IMR-90 (cell line): ENCODE results near the gene EHBP1L1. TPM values are rescaled to one million over a fixed set of nuclear protein-coding genes. Genes with fewer than 3 reads are reported as not detected.
A peak's percentile ranks its signal among the peaks of the same experiment; 100 is the strongest.

Source experiments
- ATAC-seq: fragments of 200-7000 bp; cut with Tn5 transposase; 2 replicates; pipeline ENCODE4 v1.9.1; 2020; ENCODE audit warnings: low read depth, mild to moderate bottlenecking, moderate library complexity
- BruUV-seq: library from RNA; stranded (reverse); fragments of 400-500 nt; replicated peaks from 2 replicates; lab custom pipeline; 2021; lab: Mats Ljungman, UMichigan
- CTCF ChIA-PET: fragments of 300-600 bp; formaldehyde crosslinking; extraction: SDS; loops from one replicate; lab custom pipeline; 2021; ENCODE audit warnings: antibody characterized with exemption; lab: Yijun Ruan, JAX
- POLR2A ChIA-PET: fragments of 300-600 bp; sonication (Branson Sonifier 250); formaldehyde crosslinking; loops from one replicate; lab custom pipeline; 2022; ENCODE audit warnings: antibody characterized with exemption; ENCODE audit not compliant: unreplicated experiment; lab: Charles Lee
- DNase-seq: peaks from one replicate; pipeline ENCODE4 v3.0.0; 2013
- H2AFZ ChIP-seq: replicated peaks from 2 replicates; pipeline ENCODE3; 2013; ENCODE audit warnings: low read length, mild to moderate bottlenecking; ENCODE audit not compliant: poor library complexity
- H2AK5ac ChIP-seq: 2 replicates; pipeline ENCODE4 v1.6.1; 2013; ENCODE audit warnings: low read depth, low read length, inconsistent platforms
- H2AK9ac ChIP-seq: replicated peaks from 2 replicates; pipeline ENCODE3; 2013; ENCODE audit warnings: mild to moderate bottlenecking, low read depth, low read length, moderate library complexity; ENCODE audit not compliant: poor library complexity
- H2BK120ac ChIP-seq: 2 replicates; pipeline ENCODE4 v1.6.1; 2013; ENCODE audit warnings: low read depth, low read length, inconsistent platforms
- H2BK15ac ChIP-seq: 3 replicates; pipeline ENCODE4 v1.6.1; 2013; ENCODE audit warnings: low read depth, low read length, inconsistent platforms
- H2BK20ac ChIP-seq: 2 replicates; pipeline ENCODE4 v1.6.1; 2013; ENCODE audit warnings: low read depth, mild to moderate bottlenecking, inconsistent platforms, low read length, moderate library complexity
- H2BK5ac ChIP-seq: 2 replicates; pipeline ENCODE4 v1.6.1; 2013; ENCODE audit warnings: mild to moderate bottlenecking, low read depth, low read length, inconsistent platforms; ENCODE audit not compliant: poor library complexity, severe bottlenecking
- H3K14ac ChIP-seq: replicated peaks from 2 replicates; pipeline ENCODE4 v1.6.1; 2013; ENCODE audit warnings: low read depth, low read length, inconsistent platforms
- H3K18ac ChIP-seq: 2 replicates; pipeline ENCODE4 v1.6.1; 2013; ENCODE audit warnings: low read depth, low read length, control low read depth
- H3K23ac ChIP-seq: 2 replicates; pipeline ENCODE4 v1.6.1; 2013; ENCODE audit warnings: low read depth, low read length, inconsistent platforms
- H3K27ac ChIP-seq: 2 replicates; pipeline ENCODE4 v1.5.1; 2013; ENCODE audit warnings: mild to moderate bottlenecking, control low read depth, low read length; ENCODE audit not compliant: insufficient read depth
- H3K27me3 ChIP-seq: 2 replicates; pipeline ENCODE4 v1.6.1; 2013; ENCODE audit warnings: low read length; ENCODE audit not compliant: control insufficient read depth, insufficient read depth
- H3K36me3 ChIP-seq: 2 replicates; pipeline ENCODE4 v1.6.1; 2013; ENCODE audit warnings: low read length, mixed read lengths; ENCODE audit not compliant: control insufficient read depth, insufficient read depth
- H3K4ac ChIP-seq: 2 replicates; pipeline ENCODE4 v1.6.1; 2013; ENCODE audit warnings: low read depth, low read length, inconsistent platforms
- H3K4me1 ChIP-seq: 2 replicates; pipeline ENCODE4 v1.6.1; 2013; ENCODE audit warnings: low read length, mixed read lengths; ENCODE audit not compliant: control insufficient read depth, insufficient read depth
- H3K4me2 ChIP-seq: 2 replicates; pipeline ENCODE4 v1.6.1; 2013; ENCODE audit warnings: low read depth, mild to moderate bottlenecking, control low read depth, low read length, moderate library complexity
- H3K4me3 ChIP-seq: 2 replicates; pipeline ENCODE4 v1.5.1; 2013; ENCODE audit warnings: low read depth, mild to moderate bottlenecking, control low read depth, low read length, moderate library complexity; ENCODE audit not compliant: insufficient read depth
- H3K56ac ChIP-seq: 2 replicates; pipeline ENCODE4 v1.6.1; 2013; ENCODE audit warnings: low read length, inconsistent platforms; ENCODE audit not compliant: insufficient read depth; ENCODE audit errors: extremely low read depth
- H3K79me1 ChIP-seq, 2 experiments: 2 replicates each; pipeline ENCODE4 v1.6.1; 2013; ENCODE audit warnings: low read length in 2 of 2, inconsistent platforms in 1 of 2, low read depth in 1 of 2
- H3K9ac ChIP-seq: 2 replicates; pipeline ENCODE4 v1.6.1; 2013; ENCODE audit warnings: low read depth, low read length, control low read depth
- H3K9me1 ChIP-seq: 2 replicates; pipeline ENCODE4 v1.6.1; 2013; ENCODE audit warnings: low read length, inconsistent platforms; ENCODE audit not compliant: insufficient read depth
- H3K9me3 ChIP-seq: 2 replicates; pipeline ENCODE4 v1.6.1; 2013; ENCODE audit warnings: low read length; ENCODE audit not compliant: control insufficient read depth, insufficient read depth
- H4K20me1 ChIP-seq: 2 replicates; pipeline ENCODE4 v1.6.1; 2013; ENCODE audit warnings: low read length, inconsistent platforms; ENCODE audit not compliant: insufficient read depth
- H4K5ac ChIP-seq: 2 replicates; pipeline ENCODE4 v1.6.1; 2013; ENCODE audit warnings: mild to moderate bottlenecking, low read depth, low read length, control low read depth
- H4K8ac ChIP-seq, 2 experiments: 2 replicates each; pipeline ENCODE4 v1.6.1; 2013; ENCODE audit warnings: low read depth in 2 of 2, low read length in 2 of 2, control low read depth in 1 of 2, inconsistent platforms in 1 of 2
- H4K91ac ChIP-seq: 2 replicates; pipeline ENCODE4 v1.6.1; 2013; ENCODE audit warnings: low read depth, low read length, inconsistent platforms; ENCODE audit not compliant: insufficient read depth
- WGBS, 2 experiments: methylation state at CpG; one replicate each; pipeline versions ENCODE4 v1.1.5 to v1.1.7; 2013; ENCODE audit warnings: missing lambda C conversion rate in 2 of 2; ENCODE audit not compliant: insufficient read length in 1 of 2; ENCODE audit errors: extremely low coverage in 2 of 2; 5-methylcytosine and 5-hydroxymethylcytosine counted together
- dilution Hi-C: fragments of 300-500 bp; cut with HindIII; formaldehyde crosslinking; loops from one replicate; pipeline ENCODE4 v1.14.3; 2018; ENCODE audit warnings: low sequenced_read_pairs; ENCODE audit not compliant: unreplicated experiment
- in situ Hi-C: fragments of 300-500 bp; cut with MboI; formaldehyde crosslinking; loops from 3 replicates; pipeline ENCODE4 v1.14.3; 2019; ENCODE audit warnings: low sequenced_read_pairs, inconsistent platforms, mixed read lengths
- intact Hi-C: fragments of 100-400 bp; cut with micrococcal nuclease; formaldehyde crosslinking; loops from 2 replicates; pipeline ENCODE4 v1.10.0; 2022
- polyA plus RNA-seq, 3 experiments: library from polyadenylated mRNA; depleted of rRNA; stranded (reverse); fragments of >200 nt; gene quantifications; 2 replicates each; pipeline ENCODE4 v1.2.3, GENCODE V29; 2012; ENCODE audit warnings: low replicate concordance in 1 of 3
- total RNA-seq: library from RNA; depleted of rRNA; stranded (reverse); fragments of >200 nt; gene quantifications from 2 replicates; pipeline ENCODE4 v1.2.3, GENCODE V29; 2012
- TF ChIP-seq, protein P1 (sequence below): conservative IDR thresholded peaks from 2 replicates; pipeline ENCODE4 v1.5.1; 2012; ENCODE audit warnings: mild to moderate bottlenecking, low read depth, low read length, improper control_type of control experiment

EHBP1L1 gene
- total and polyA plus RNA-seq, 2 of the 4 experiments (the other 2 are of a cell fraction) = 10.0 to 27.4 TPM

DNA sequence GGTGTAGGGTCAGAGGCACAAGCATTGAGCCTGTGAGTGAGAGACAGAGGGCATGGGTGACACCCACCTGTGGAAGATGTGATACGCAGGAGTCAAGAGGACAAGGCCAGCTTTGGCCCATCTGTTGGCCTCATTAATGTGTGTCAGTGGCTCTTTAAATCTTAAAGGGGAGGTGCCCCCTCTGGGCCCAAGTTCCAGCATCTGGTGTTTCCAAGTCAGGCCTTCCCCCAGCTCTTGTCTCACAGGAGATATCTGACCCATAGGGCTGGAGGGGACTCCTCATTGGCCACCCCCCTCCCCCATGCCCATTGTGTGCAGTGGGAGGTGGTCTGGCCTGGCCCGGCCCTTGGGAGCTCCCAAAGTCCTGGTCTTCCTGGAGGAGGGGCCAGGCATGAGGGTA, 10.8 kb downstream of the EHBP1L1 start:
- Histone ChIP-seq H3K4me2 (no peak overlapping the region), H4K91ac (no peak overlapping the region), H2BK5ac (no peak overlapping the region), H4K20me1 (0 out of 2 replicates have a peak, but pooled peaks cover 4% of the 10 kb centered on the region), H4K5ac (no peak overlapping the region), H3K56ac (no peak overlapping the region), H4K8ac (no peak overlapping the region), H3K4ac (no peak overlapping the region), H2AK9ac (no peak overlapping the region), H3K27me3 (no peaks in the 10 kb centered on the region), H2BK20ac (no peak overlapping the region), H3K18ac (no peak overlapping the region), H3K36me3 (peaks cover 36% of the 10 kb centered on the region), H3K79me1 (peaks cover 0 to 24% of the 10 kb centered on the region in 2 experiments; a peak in 1 of 4 replicates), H3K14ac (no peak overlapping the region), H2AFZ (no peak overlapping the region), H3K4me3 (no peak overlapping the region), H3K23ac (no peak overlapping the region), H3K9me3 (no peaks in the 10 kb centered on the region), H3K9me1 (no peaks in the 10 kb centered on the region), H3K27ac (no peak overlapping the region), H2BK15ac (no peak overlapping the region), H2BK120ac (no peak overlapping the region), H2AK5ac (0 out of 2 replicates have a peak overlapping the region, but pooled peaks have one; percentile 38), H3K4me1 (peaks cover 4% of the 10 kb centered on the region), H3K9ac (no peak overlapping the region; the same call in 1 of the 2 replicates)
- TF ChIP-seq, protein P1, sequence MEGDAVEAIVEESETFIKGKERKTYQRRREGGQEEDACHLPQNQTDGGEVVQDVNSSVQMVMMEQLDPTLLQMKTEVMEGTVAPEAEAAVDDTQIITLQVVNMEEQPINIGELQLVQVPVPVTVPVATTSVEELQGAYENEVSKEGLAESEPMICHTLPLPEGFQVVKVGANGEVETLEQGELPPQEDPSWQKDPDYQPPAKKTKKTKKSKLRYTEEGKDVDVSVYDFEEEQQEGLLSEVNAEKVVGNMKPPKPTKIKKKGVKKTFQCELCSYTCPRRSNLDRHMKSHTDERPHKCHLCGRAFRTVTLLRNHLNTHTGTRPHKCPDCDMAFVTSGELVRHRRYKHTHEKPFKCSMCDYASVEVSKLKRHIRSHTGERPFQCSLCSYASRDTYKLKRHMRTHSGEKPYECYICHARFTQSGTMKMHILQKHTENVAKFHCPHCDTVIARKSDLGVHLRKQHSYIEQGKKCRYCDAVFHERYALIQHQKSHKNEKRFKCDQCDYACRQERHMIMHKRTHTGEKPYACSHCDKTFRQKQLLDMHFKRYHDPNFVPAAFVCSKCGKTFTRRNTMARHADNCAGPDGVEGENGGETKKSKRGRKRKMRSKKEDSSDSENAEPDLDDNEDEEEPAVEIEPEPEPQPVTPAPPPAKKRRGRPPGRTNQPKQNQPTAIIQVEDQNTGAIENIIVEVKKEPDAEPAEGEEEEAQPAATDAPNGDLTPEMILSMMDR = no peak
- ATAC-seq (peak; percentile 52), DNase-seq (no peak)
- BruUV-seq = no TSS peak
- POLR2A ChIA-PET = no interaction called here
- no CpG with 5 or more reads among the region's 2 CpGs for WGBS, 2 experiments
- intact Hi-C loops (no loop called here), in situ Hi-C loops (no loop called here), dilution Hi-C loops (no loop called here)
- CTCF ChIA-PET = no interaction called here
